Measurements from ENCODE around the gene PRUNE1.

The PRUNE1 gene

DNA sequence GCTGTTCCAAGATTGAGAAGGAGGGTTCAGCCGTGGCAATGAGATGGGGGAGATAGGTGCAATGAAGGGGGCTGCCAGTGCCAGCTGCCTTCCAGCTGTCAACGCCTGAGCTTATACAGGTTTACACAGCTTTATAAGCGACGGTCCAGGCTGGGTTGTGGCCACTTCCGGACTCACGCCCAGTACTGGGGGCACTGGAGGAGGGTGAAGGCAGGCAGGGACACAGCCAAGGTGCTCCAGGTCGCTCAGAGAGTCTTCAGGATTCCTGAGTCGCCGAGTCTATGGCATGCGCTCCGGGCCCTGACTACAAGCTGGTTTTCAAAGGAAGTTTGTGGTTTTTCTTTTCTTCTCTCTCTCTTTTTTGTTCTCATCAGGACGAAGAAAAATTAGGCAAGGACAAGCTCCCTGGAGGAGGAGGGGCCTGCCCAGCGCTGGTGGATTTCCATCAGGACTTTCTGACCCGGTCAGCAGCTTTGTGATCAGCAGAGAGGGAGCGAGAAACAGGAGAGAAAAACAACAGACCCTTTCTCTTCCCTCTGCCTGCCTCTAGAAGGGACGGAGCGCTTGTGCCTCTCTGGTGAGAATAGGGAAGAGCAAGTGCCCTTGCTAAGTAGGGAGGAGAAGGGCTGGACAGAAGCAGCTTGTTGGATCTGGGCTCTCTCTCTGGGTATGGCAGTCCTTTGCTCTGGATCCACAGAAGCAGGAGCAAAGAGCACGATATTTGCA, 1.8 kb upstream of the PRUNE1 start, which contains the start of gene MINDY1:
TSS of gene MINDY1 (minus strand) at position 576 of the 726 bp plus-strand sequence. CDS start 4,285 bp downstream, outside the sequence.
- DNase-seq, result peak; percentile 77

DNA sequence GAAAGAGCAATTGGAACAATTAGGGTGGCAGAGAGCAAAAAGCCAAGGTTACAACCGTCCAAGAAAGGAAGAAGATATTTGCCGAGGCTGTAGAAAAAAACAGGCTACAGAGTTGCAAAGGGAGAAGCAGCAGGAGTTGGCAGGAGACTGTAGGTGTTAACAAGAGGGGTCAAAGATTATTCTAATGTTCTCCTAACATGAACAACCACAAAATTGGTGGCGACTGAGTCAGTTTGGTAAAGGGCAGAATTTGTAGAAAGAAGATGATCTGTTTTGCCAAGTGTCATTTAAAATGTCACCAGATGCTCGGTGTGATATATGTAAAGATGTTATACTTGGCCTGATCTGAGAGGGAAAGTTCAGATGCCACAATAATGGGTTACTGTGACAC, 401 bp upstream of the PRUNE1 start:
- no peak for DNase-seq

DNA sequence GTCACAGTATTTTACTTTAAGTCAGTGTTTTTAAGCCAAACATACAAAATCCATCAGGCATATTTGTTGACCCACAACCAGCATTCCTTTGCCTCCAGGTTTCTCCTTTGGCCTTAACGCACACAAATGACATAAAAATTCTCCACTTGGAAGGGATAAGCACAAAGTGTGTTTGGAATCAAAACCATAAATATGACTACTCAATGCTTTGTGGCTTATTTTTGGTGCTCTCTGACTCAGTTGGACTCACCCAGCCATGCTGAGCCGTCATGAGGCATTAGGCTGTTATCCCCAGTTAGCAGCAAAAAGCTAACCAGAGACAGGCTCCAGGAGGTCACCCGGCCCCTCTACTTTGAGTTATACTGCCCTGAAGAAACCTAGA, 948 bp downstream of the PRUNE1 start:
- DNase-seq, result no peak

DNA sequence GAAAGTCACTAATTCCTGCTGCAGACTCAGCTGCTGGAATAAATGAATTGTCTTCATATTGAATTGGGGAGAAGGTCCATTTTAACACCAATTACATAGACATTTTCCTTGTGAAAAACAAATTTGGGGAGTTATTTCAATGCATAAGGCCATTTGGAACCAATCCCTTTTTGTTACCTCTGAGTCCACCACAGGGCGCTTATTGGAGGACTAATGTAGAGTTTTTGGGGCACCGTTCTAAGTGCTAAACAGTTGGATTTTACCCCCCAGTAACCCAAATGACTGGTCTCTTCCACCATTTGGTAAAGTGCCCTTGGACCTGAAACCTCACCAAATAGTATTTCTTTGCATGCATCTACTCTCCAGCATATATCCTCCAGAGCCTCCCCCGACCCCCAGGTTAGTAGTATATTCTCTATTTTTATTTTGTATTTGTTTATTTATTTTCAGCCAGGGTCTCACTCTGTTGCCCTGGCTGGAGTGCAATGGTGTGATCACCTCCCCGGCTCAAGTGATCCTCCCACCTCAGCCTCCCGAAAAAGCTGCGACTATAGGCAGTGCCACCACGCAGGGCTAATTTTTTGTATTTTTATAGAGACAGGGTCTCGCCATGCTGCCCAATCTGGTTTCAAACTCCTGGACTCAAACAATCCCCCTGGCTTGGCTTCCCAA, 1.6 kb downstream of the PRUNE1 start:
- no peak for DNase-seq

DNA sequence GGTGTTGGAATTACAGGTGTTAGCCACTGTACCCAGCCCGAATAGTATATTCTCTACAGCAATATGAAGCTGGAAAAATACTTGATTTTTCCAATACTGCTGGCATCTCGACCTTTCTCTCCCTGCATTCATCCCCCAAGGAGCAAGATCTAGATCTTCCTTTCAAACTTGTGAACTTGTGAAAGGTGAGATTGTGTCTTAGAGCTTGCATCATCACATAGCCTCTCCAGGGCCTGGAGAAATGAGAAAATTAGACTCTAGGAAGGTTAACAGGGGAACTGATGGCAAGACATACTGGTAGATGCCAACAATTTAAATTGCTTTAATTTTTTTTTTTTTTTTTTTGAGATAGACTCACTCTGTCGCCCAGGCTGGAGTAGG, 2.1 kb downstream of the PRUNE1 start:
- DNase-seq, result no peak

DNA sequence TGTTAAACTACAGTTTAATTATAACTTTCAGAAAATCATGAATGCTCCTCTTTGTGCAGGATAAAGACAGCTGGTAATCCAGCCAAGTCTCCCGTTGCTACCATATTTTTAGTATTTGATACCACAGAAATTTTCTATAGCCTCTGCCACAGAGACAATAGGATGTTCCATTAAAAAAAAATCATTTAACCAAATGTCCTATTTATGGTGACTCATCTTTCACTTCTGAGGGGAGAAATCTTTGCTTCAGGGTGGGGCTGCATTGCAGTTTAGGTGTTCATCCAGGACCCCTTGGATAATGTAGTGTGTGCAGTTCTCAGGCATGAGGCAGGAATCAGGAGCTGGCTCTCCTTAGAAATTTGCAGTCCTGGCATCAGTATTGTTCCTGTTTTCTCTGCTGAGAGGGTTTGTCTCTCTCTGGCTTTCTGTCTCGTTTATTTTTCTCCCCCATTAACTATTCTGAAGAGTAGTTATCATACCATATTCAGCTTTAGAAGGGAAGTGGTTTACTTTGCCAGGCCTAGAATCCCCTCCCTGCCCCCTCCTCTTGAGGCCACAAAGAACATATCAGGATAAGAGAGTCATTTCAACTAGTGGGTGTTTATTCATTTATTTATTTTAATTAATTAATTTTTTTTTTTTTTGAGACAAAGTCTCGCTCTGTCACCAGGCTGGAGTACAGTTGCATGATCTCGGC, 3.1 kb downstream of the PRUNE1 start:
- DNase-seq, result no peak

DNA sequence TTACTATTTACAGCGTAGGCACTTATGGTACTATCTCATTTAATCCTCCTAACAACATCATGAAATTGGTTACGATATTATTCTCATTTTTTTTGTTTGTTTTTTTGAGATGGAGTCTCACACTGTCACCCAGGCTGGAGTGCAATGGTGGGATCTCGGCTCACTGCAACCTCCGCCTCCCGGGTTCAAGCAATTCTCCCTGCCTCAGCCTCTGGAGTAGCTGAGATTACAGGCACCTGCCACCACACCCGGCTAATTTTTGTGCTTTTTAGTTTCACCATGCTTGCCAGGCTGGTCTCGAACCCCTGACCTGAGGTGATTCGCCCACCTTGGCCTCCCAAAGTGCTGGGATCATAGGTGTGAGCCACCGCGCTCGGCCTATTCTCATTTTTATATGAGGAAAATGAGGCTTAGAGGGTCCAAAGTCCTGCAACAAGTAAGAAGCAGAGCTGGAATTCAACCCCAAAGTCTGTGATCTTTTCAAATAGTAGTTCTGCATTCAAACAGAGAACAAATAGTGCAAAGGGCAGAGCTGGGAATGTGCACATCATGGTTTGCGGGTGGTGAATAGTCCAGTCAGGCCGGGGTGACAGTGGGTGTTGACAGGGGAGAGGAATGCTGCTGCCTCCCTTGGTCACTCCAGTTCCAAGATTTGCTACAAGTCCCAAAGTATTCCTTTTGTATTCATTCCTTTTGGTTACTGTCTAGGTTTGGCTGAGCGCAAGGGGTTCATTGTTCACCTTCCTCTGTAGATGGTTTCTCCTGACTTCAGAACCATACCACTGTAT, 4.6 kb downstream of the PRUNE1 start:
- DNase-seq, result no peak

DNA sequence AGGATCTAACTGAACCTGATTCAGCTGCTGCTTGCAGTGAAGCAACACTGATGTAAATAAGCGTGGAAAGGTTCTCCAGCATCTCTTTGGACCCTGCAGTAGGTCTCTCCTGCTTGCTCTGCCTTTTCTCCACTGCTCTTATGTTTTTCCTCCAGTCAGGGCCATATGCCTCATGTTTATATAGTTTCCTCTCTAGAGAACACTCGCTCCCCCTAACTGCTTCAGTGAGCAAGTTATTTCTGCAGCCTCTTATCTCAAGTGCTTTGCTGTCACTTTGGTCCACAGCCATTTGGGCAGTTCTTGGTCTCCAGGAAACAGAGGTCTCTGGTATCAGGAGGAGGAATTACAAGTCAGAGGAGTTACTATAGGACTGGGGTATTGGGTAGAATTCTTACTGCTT, 5.3 kb downstream of the PRUNE1 start:
- DNase-seq, result no peak

DNA sequence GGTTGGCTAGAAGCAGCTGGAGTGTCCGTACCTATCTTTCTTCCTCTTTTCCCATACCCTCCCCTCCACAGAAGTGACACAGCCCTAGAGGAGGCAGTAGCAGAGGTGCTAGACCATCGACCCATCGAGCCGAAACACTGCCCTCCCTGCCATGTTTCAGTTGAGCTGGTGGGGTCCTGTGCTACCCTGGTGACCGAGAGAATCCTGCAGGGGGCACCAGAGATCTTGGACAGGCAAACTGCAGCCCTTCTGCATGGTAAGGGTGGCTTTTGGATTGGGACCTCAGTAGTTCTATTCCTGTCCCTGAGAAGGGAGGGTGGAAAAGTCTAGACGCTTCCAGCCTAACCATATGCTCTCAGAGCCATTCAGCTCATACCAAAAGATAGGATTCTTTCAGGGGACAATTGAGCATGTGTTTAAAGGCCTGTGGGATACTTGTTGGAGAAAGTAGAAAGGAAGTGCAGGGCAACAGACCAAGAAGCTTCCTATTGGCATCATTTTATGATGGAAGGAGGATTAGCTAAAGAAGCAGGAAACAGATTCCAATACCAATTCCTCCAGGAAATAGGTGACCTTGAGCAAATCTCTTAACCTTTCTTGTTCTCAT, 16.4 kb downstream of the PRUNE1 start:
- peak; percentile 62 for DNase-seq

DNA sequence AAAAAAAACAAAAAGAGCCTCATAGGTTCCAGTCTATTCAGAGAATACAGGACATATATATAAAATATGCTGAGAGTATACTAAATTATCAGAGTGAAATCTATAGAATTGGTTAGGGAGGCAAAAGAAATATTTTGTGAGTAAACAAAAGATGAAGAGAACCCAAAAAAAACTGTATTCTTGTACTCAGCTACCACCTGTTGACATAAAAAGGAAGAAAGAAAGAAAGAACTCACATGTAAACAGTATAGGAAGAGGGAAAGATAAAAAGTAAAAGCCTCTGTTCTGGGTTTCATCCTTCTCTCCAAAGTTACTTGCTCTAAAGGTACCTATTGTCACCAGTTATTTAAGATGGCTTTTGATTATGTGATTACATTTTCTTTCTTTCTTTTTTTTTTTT, 18.2 kb downstream of the PRUNE1 start:
- DNase-seq, result no peak

DNA sequence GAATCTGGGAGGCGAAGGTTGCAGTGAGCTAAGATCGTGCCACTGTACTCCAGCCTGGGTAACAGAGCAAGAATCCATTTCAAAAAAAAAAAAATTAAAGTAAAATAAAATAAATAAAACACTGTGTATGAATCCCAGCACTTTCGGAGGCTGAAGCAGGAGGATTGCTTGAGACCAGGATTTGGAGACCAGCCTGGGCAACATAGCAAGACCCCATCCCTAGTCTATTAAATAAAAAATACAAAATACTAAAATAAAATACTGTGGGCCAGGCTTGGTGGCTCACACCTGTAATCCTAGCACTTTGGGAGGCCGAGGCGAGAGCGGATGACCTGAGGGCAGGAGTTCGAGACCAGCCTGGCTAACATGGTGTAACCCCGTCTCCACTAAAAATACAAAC, 23.9 kb downstream of the PRUNE1 start:
- no peak for DNase-seq

DNA sequence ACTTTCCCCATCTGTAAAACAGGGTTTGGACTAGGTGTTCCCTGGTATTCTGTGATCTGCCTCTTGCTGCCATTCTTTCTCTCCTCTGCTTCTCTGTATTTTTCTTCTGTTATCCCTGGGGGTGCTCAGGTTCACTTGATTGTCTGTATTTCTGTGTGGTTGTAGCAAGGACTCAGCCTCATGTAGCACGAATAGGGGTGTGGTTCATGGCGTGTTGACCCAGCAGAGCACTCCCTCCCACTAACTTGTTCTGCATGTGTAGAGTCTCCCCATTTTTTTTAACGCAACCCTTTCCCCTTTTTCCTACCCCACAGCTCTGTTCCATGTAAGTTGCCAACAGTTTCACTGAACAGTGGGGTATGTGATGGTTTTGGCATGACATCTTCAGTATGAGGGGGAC, 26.9 kb downstream of the PRUNE1 start:
- no peak for DNase-seq

DNA sequence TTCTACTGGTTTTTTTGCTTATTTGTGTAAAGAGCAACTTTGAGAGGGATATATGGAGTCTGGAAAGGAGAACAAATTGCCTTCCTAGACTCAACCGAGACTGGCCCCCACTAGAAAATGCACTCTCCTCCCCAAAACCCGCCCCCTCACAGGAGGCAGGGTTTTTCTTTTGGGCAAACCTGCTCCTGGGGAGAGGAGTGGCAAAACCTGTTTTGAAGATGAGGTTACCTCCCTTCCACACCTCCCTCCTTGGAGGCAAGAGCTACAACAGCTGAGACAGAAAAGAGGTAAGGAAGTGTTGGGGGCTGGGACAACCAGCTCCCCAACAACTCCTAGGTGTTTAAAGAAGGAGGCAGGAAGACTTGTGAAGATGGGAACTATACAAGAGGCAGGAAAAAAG, 28.1 kb downstream of the PRUNE1 start, which contains the start of gene BNIPL:
TSS of gene BNIPL (plus strand) at position 231 of the 400 bp plus-strand sequence. CDS start at position 371, 140 bp downstream.
- DNase-seq, result no peak

DNA sequence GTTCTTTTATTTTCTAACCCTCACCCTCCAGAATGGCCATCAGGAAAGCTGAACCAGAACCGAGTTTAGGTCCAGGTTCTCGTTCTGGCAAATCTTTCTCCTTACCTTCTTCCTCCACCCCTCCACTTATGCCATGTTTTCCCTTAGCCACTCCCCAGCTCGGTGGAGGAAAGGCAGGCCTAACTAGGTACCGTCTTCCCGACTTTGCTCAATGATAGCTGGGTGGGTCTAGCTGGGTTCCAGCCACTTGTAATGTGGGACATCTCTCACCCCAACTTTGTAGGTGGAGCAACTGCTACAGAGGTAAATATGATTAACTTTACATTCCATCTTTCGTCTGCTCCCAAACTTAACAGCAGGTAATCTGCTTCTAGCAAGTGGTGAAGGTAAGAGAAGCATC, 28.8 kb downstream of the PRUNE1 start:
- no peak for DNase-seq

DNA sequence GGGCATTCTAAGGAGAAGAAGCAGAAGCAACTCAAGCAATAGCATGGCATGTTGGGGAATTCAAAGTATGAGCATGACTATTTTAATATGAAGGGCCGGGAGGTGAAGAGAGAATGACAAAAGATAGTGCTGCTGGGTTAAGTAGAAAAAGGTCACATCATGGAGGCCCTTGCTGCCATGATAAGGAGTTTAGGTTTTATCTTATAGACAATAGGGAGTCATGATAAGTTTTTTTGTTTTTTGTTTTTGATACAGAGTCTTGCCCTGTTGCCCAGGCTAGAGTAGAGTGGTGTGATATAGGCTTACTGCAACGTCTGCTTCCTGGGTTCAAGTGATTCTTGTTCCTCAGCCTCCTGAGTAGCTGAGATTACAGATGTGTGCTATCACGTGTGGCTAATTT, 31.3 kb downstream of the PRUNE1 start:
- no peak for DNase-seq

DNA sequence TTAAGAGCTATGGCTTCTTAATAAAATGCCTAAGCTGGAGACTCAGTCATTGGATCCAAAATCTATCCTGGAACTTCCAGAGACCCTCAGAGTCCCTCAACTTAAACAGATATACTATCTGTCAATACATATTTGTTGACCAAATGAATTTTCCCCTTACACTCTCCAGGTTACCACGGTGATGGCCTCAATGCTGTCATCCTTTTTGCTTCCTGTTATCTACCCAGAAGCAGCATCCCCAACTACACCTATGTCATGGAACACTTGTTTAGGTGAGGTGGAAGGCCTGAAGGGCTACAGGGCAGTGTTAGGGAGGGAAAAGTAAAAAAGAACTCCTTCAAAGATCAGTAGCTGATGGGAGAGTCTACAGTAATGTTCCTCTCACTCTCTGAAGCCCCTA, 34.9 kb downstream of the PRUNE1 start:
- no peak for DNase-seq

DNA sequence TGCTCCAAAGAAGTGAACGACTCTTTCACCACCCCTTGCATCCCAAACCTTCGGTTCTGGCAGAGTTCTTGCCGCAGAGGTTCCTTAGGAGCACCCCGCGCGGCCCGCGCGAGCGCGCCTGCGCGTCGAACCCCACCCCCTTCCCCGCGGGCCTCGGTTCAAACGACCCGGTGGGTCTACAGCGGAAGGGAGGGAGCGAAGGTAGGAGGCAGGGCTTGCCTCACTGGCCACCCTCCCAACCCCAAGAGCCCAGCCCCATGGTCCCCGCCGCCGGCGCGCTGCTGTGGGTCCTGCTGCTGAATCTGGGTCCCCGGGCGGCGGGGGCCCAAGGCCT, 39.3 kb downstream of the PRUNE1 start, which contains the start of gene C1orf56:
TSS of gene C1orf56 (plus strand) at position 161 of the 334 bp plus-strand sequence. CDS start at position 258, 97 bp downstream.
- DNase-seq, result peak; percentile 79

DNA sequence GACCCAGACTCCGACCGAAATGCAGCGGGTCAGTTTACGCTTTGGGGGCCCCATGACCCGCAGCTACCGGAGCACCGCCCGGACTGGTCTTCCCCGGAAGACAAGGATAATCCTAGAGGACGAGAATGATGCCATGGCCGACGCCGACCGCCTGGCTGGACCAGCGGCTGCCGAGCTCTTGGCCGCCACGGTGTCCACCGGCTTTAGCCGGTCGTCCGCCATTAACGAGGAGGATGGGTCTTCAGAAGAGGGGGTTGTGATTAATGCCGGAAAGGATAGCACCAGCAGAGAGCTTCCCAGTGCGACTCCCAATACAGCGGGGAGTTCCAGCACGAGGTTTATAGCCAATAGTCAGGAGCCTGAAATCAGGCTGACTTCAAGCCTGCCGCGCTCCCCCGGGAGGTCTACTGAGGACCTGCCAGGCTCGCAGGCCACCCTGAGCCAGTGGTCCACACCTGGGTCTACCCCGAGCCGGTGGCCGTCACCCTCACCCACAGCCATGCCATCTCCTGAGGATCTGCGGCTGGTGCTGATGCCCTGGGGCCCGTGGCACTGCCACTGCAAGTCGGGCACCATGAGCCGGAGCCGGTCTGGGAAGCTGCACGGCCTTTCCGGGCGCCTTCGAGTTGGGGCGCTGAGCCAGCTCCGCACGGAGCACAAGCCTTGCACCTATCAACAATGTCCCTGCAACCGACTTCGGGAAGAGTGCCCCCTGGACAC, 39.8 kb downstream of the PRUNE1 start:
- peak; percentile 81 for DNase-seq

DNA sequence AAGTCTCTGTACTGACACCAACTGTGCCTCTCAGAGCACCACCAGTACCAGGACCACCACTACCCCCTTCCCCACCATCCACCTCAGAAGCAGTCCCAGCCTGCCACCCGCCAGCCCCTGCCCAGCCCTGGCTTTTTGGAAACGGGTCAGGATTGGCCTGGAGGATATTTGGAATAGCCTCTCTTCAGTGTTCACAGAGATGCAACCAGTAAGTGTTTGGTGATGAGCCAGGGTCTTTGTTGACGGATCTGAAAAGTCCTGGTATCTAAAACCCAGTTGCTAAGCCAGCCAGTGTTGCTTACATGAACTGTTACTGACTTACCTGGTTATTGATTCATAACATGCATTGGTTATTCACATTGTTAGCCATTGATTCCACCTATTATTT, 40.4 kb downstream of the PRUNE1 start:
- DNase-seq, result no peak

DNA sequence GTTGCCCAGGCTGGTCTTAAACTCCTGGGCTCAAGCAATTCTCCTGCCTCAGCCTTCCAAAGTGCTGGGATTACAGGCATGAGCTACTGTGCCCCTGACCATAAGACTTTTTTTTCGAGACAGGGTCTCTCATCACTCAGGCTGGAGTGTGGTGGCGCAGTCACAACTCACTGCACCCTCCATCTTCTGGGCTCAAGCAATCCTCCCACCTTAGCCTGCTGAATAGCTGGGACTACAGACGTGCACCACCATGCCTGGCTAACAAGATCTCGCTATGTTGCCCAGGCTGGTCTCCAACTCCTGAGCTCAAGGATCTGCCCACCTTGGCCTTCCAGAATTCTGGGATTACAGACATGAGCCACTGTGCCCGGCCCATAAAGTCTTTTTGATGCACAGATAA, 41.2 kb downstream of the PRUNE1 start:
- no peak for DNase-seq

DNA sequence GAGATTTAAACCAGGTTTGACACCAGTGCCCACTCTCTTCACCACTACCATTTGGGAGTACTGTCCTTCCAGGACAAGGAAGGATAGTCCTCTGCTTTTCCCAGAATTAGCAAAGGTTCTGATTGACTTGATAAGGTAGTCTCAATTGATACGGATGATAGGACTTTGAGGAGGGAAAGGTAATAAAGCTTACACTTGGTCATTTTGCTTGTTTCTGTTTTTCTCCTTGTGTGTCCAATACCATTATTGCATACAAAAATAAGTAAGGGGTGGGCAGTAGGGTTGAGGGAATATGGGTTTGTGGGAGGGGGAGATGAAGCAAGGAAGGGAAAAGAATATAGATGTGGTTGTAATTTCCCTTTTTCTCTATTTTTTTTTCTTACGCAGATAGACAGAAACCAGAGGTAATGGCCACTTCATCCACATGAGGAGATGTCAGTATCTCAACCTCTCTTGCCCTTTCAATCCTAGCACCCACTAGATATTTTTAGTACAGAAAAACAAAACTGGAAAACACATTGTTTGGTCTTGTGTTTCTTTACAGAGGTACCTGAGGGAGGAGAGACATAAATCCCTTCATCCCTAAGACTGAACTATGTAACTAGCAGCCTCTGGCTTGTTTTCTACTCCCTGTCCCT, 41.9 kb downstream of the PRUNE1 start:
- DNase-seq, result no peak

Data from 8988T (cell line).